Activated naive CD8-positive, alpha-beta T cell treated with anti-CD3 and anti-CD28 coated beads, Interleukin-2, amount 50 U/mL, for 24 hours (primary cell): ENCODE data around the gene CD44.

Experiments
- ATAC-seq: fragments of 150-1000 bp; cut with Tn5 transposase; one replicate; pipeline ENCODE4 v1.10.0; 2021
- DNase-seq: peaks from one replicate; pipeline ENCODE4 v3.0.0; 2021
- H3K27ac Mint-ChIP-seq: one replicate; pipeline ENCODE4 v1.8.0; 2021; ENCODE audit warnings: mild to moderate bottlenecking, mixed read lengths
- H3K27me3 Mint-ChIP-seq: one replicate; pipeline ENCODE4 v1.8.0; 2021; ENCODE audit warnings: mixed read lengths
- H3K36me3 Mint-ChIP-seq: one replicate; pipeline ENCODE4 v1.8.0; 2021; ENCODE audit warnings: low read depth, mixed read lengths
- H3K4me1 Mint-ChIP-seq: one replicate; pipeline ENCODE4 v1.8.0; 2021; ENCODE audit warnings: mixed read lengths
- H3K4me3 Mint-ChIP-seq: one replicate; pipeline ENCODE4 v1.8.0; 2021; ENCODE audit warnings: mild to moderate bottlenecking, moderate library complexity, mixed read lengths
- H3K9me3 Mint-ChIP-seq: one replicate; pipeline ENCODE4 v1.8.0; 2021; ENCODE audit warnings: mixed read lengths

CD44 gene

GRCh38 chr11:35256296-35256695 is 117.3 kb downstream of the CD44 start:
- Mint-ChIP-seq H3K36me3 (no peaks in the 10 kb centered on the region), H3K4me3 (no peak overlapping the region), H3K9me3 (no peaks in the 10 kb centered on the region), H3K27ac (no peak overlapping the region), H3K4me1 (peaks cover 22% of the 10 kb centered on the region), H3K27me3 (no peaks in the 10 kb centered on the region)
- ATAC-seq (no peak), DNase-seq (no peak)

- DNase-seq, result no peak
- Mint-ChIP-seq H3K4me3 (no peak overlapping the region), H3K27ac (no peak overlapping the region), H3K4me1 (peaks cover 22% of the 10 kb centered on the region), H3K36me3 (no peaks in the 10 kb centered on the region), H3K27me3 (no peaks in the 10 kb centered on the region), H3K9me3 (no peaks in the 10 kb centered on the region)
- ATAC-seq, result peak; percentile 76
Measured at GRCh38 chr11:35257281-35257680, 118.3 kb downstream of the CD44 start.

GRCh38 chr11:35259529-35259928 is 120.6 kb downstream of the CD44 start:
- no peaks in the 10 kb centered on the region for H3K27me3 Mint-ChIP-seq
- no peak for ATAC-seq

GRCh38 chr11:35260342-35260985 is 121.5 kb downstream of the CD44 start:
- DNase-seq (no peak), ATAC-seq (no peak)
- no peaks in the 10 kb centered on the region for H3K9me3 Mint-ChIP-seq
- H3K36me3 Mint-ChIP-seq, result no peaks in the 10 kb centered on the region
- H3K27me3 Mint-ChIP-seq, result no peaks in the 10 kb centered on the region
- no peak overlapping the region for H3K4me3 Mint-ChIP-seq
- peaks cover 20% of the 10 kb centered on the region for H3K4me1 Mint-ChIP-seq
- no peak overlapping the region for H3K27ac Mint-ChIP-seq

More at GRCh38 chr11:35259529-35259928, 120.6 kb downstream of the CD44 start:
- no peaks in the 10 kb centered on the region for H3K9me3 Mint-ChIP-seq
- H3K4me3 Mint-ChIP-seq, result no peak overlapping the region
- no peaks in the 10 kb centered on the region for H3K36me3 Mint-ChIP-seq
- H3K27ac Mint-ChIP-seq, result no peak overlapping the region
- DNase-seq, result no peak
- H3K4me1 Mint-ChIP-seq, result peaks cover 22% of the 10 kb centered on the region

GRCh38 chr11:35261197-35261596 is 122.2 kb downstream of the CD44 start:
- no peaks in the 10 kb centered on the region for H3K36me3 Mint-ChIP-seq
- H3K9me3 Mint-ChIP-seq, result no peaks in the 10 kb centered on the region
- peaks cover 20% of the 10 kb centered on the region for H3K4me1 Mint-ChIP-seq
- no peak overlapping the region for H3K27ac Mint-ChIP-seq
- ATAC-seq (no peak), DNase-seq (no peak)
- H3K27me3 Mint-ChIP-seq, result no peaks in the 10 kb centered on the region
- no peak overlapping the region for H3K4me3 Mint-ChIP-seq

- H3K4me1 Mint-ChIP-seq, result peaks cover 13% of the 10 kb centered on the region
- no peaks in the 10 kb centered on the region for H3K27me3 Mint-ChIP-seq
- DNase-seq (no peak), ATAC-seq (no peak)
- H3K27ac Mint-ChIP-seq, result no peak overlapping the region
- no peaks in the 10 kb centered on the region for H3K36me3 Mint-ChIP-seq
- no peak overlapping the region for H3K4me3 Mint-ChIP-seq
- no peaks in the 10 kb centered on the region for H3K9me3 Mint-ChIP-seq
Measured at GRCh38 chr11:35262056-35262455, 123.1 kb downstream of the CD44 start.

GRCh38 chr11:35262735-35263134 is 123.8 kb downstream of the CD44 start:
- no peak for ATAC-seq
- Mint-ChIP-seq H3K27ac (no peak overlapping the region), H3K36me3 (no peaks in the 10 kb centered on the region), H3K4me3 (no peak overlapping the region), H3K4me1 (peaks cover 8% of the 10 kb centered on the region), H3K9me3 (no peaks in the 10 kb centered on the region), H3K27me3 (no peaks in the 10 kb centered on the region)
- DNase-seq, result no peak

GRCh38 chr11:35265755-35266454 is 126.9 kb downstream of the CD44 start:
- peaks cover 13% of the 10 kb centered on the region for H3K4me1 Mint-ChIP-seq
- H3K36me3 Mint-ChIP-seq, result no peaks in the 10 kb centered on the region
- ATAC-seq (no peak), DNase-seq (no peak)
- H3K27ac Mint-ChIP-seq, result no peak overlapping the region
- H3K27me3 Mint-ChIP-seq, result no peaks in the 10 kb centered on the region
- peaks cover 5% of the 10 kb centered on the region for H3K9me3 Mint-ChIP-seq
- H3K4me3 Mint-ChIP-seq, result no peak overlapping the region

- no peak overlapping the region for H3K27ac Mint-ChIP-seq
- DNase-seq, result no peak
- peaks cover 10% of the 10 kb centered on the region for H3K9me3 Mint-ChIP-seq
- peaks cover 29% of the 10 kb centered on the region for H3K4me1 Mint-ChIP-seq
- no peaks in the 10 kb centered on the region for H3K36me3 Mint-ChIP-seq
- ATAC-seq, result no peak
- no peak overlapping the region for H3K4me3 Mint-ChIP-seq
- no peaks in the 10 kb centered on the region for H3K27me3 Mint-ChIP-seq
Measured at GRCh38 chr11:35267504-35267903, 128.5 kb downstream of the CD44 start.

GRCh38 chr11:35270342-35270741 is 131.4 kb downstream of the CD44 start:
- H3K9me3 Mint-ChIP-seq, result peaks cover 10% of the 10 kb centered on the region
- DNase-seq (no peak), ATAC-seq (no peak)
- no peak overlapping the region for H3K27ac Mint-ChIP-seq
- no peak overlapping the region for H3K4me3 Mint-ChIP-seq
- H3K27me3 Mint-ChIP-seq, result no peaks in the 10 kb centered on the region
- H3K36me3 Mint-ChIP-seq, result no peaks in the 10 kb centered on the region
- peaks cover 58% of the 10 kb centered on the region for H3K4me1 Mint-ChIP-seq

- ATAC-seq (no peak), DNase-seq (no peak)
- Mint-ChIP-seq H3K27me3 (no peaks in the 10 kb centered on the region), H3K4me1 (peaks cover 62% of the 10 kb centered on the region), H3K36me3 (no peaks in the 10 kb centered on the region), H3K4me3 (no peak overlapping the region), H3K9me3 (peaks cover 10% of the 10 kb centered on the region), H3K27ac (peak overlapping the region; percentile 91)
Measured at GRCh38 chr11:35271031-35271430, 132.1 kb downstream of the CD44 start.

- peak overlapping the region; percentile 58 for H3K4me3 Mint-ChIP-seq
- peak overlapping the region; percentile 91 for H3K27ac Mint-ChIP-seq
- H3K4me1 Mint-ChIP-seq, result peaks cover 68% of the 10 kb centered on the region
Measured at GRCh38 chr11:35272391-35272902, 133.5 kb downstream of the CD44 start.

GRCh38 chr11:35274909-35275785 is 136.2 kb downstream of the CD44 start:
- H3K36me3 Mint-ChIP-seq, result no peaks in the 10 kb centered on the region
- ATAC-seq, result peak; percentile 16
- H3K9me3 Mint-ChIP-seq, result peaks cover 10% of the 10 kb centered on the region
- no peaks in the 10 kb centered on the region for H3K27me3 Mint-ChIP-seq
- peaks cover 64% of the 10 kb centered on the region for H3K4me1 Mint-ChIP-seq
- peak overlapping the region; percentile 40 for H3K27ac Mint-ChIP-seq
- no peak overlapping the region for H3K4me3 Mint-ChIP-seq
- peak; percentile 22 for DNase-seq

More at GRCh38 chr11:35272391-35272902, 133.5 kb downstream of the CD44 start:
- H3K36me3 Mint-ChIP-seq, result no peaks in the 10 kb centered on the region
- peaks cover 10% of the 10 kb centered on the region for H3K9me3 Mint-ChIP-seq
- DNase-seq (peak; percentile 60), ATAC-seq (peak; percentile 95)
- no peaks in the 10 kb centered on the region for H3K27me3 Mint-ChIP-seq

GRCh38 chr11:35275786-35276170 is 136.8 kb downstream of the CD44 start:
- peak overlapping the region; percentile 40 for H3K27ac Mint-ChIP-seq
- ATAC-seq, result no peak
- H3K9me3 Mint-ChIP-seq, result peaks cover 6% of the 10 kb centered on the region
- H3K27me3 Mint-ChIP-seq, result no peaks in the 10 kb centered on the region
- no peak for DNase-seq
- no peak overlapping the region for H3K4me3 Mint-ChIP-seq
- H3K36me3 Mint-ChIP-seq, result no peaks in the 10 kb centered on the region
- H3K4me1 Mint-ChIP-seq, result peaks cover 60% of the 10 kb centered on the region
